Measurements from ENCODE around the gene SLC1A1. TPM values are rescaled to one million over a fixed set of nuclear protein-coding genes. Genes with fewer than 3 reads are reported as not detected.
"Not testable (repeated sequence)": the region's sequence is repeated elsewhere in the genome, so short reads cannot be mapped to it uniquely, and the experiment has no call there.

The SLC1A1 gene
- total RNA-seq, 2 donors from 2014 or later, result 2.6 to 5.2 TPM

GRCh38 chr9:4530375-4530774 lies 40.1 kb downstream of the SLC1A1 start:
- Histone ChIP-seq H3K36me3 (replicated peaks in 1 of 2; ENCODE audit: insufficient read depth in 1 of 2, low read depth in 2 of 2) (no peaks in the 10 kb centered on the region), H3K4me3 (no peak overlapping the region), H3K4me1 (no peaks in the 10 kb centered on the region), H3K9me3 (no peaks in the 10 kb centered on the region), H3K27ac (no peak overlapping the region), H3K27me3 (no peaks in the 10 kb centered on the region)
- DNase-seq (no peak), ATAC-seq (no peak)
- WGBS, 2 donors, result 83 to 86% methylated on average over 6 of the region's 6 CpGs
- intact Hi-C loops (cut with DNase I), result no loop called here
- TF ChIP-seq CTCF (IDR thresholded peaks at IDR 0.05) (no peak), POLR2A (IDR thresholded peaks at IDR 0.05) (no peak)

- WGBS, 2 donors, result 85 to 97% methylated on average over 3 of the region's 3 CpGs
- H3K27ac ChIP-seq; H3K9me3 ChIP-seq; H3K4me3 ChIP-seq; H3K36me3 ChIP-seq (replicated peaks in 1 of 2; ENCODE audit: insufficient read depth in 1 of 2, low read depth in 2 of 2); H3K27me3 ChIP-seq; H3K4me1 ChIP-seq; ATAC-seq; intact Hi-C loops (cut with DNase I); DNase-seq: not testable (repeated sequence)
Observed at GRCh38 chr9:4530831-4531230, 40.6 kb downstream of the SLC1A1 start.

- 68 to 100% methylated on average over 2 to 8 of the region's 8 CpGs for WGBS, 2 donors
- H3K4me1 ChIP-seq; H3K27me3 ChIP-seq; DNase-seq; H3K9me3 ChIP-seq; intact Hi-C loops (cut with DNase I); H3K4me3 ChIP-seq; ATAC-seq; H3K36me3 ChIP-seq (replicated peaks in 1 of 2; ENCODE audit: insufficient read depth in 1 of 2, low read depth in 2 of 2); H3K27ac ChIP-seq: not testable (repeated sequence)
Observed at GRCh38 chr9:4531355-4531754, 41.1 kb downstream of the SLC1A1 start.

GRCh38 chr9:4533881-4534280 lies 43.6 kb downstream of the SLC1A1 start:
- WGBS, 2 donors, result 68 to 79% methylated on average over 2 of the region's 2 CpGs
- H3K36me3 ChIP-seq (replicated peaks in 1 of 2; ENCODE audit: insufficient read depth in 1 of 2, low read depth in 2 of 2); ATAC-seq; H3K4me1 ChIP-seq; DNase-seq; intact Hi-C loops (cut with DNase I); H3K27ac ChIP-seq; H3K9me3 ChIP-seq; H3K4me3 ChIP-seq; H3K27me3 ChIP-seq: not testable (repeated sequence)

- 92 to 100% methylated on average over 1 of the region's 1 CpG for WGBS, 2 donors
- DNase-seq; H3K9me3 ChIP-seq; H3K36me3 ChIP-seq (replicated peaks in 1 of 2; ENCODE audit: insufficient read depth in 1 of 2, low read depth in 2 of 2); H3K4me1 ChIP-seq; intact Hi-C loops (cut with DNase I); H3K27ac ChIP-seq; H3K27me3 ChIP-seq; H3K4me3 ChIP-seq; ATAC-seq: not testable (repeated sequence)
Observed at GRCh38 chr9:4536196-4536595, 45.9 kb downstream of the SLC1A1 start.

GRCh38 chr9:4537581-4537980 lies 47.3 kb downstream of the SLC1A1 start:
- DNase-seq (no peak), ATAC-seq (no peak)
- no peak overlapping the region for H3K27ac ChIP-seq
- no peak for TF ChIP-seq POLR2A (IDR thresholded peaks at IDR 0.05)
- TF ChIP-seq CTCF (IDR thresholded peaks at IDR 0.05), result no peak
- H3K4me3 ChIP-seq, result no peak overlapping the region
- H3K9me3 ChIP-seq, result no peaks in the 10 kb centered on the region
- 94 to 100% methylated on average over 1 of the region's 1 CpG for WGBS, 2 donors
- intact Hi-C loops (cut with DNase I), result no loop called here
- no peaks in the 10 kb centered on the region for H3K36me3 ChIP-seq (replicated peaks in 1 of 2; ENCODE audit: insufficient read depth in 1 of 2, low read depth in 2 of 2)
- no peaks in the 10 kb centered on the region for H3K27me3 ChIP-seq
- H3K4me1 ChIP-seq, result no peaks in the 10 kb centered on the region

- no peak for TF ChIP-seq CTCF (IDR thresholded peaks at IDR 0.05)
- TF ChIP-seq POLR2A (IDR thresholded peaks at IDR 0.05), result no peak
- 43 to 58% methylated on average over 2 of the region's 2 CpGs for WGBS, 2 donors
- ATAC-seq (no peak), DNase-seq (no peak)
- Histone ChIP-seq H3K4me3 (no peak overlapping the region), H3K27me3 (no peaks in the 10 kb centered on the region), H3K27ac (no peak overlapping the region), H3K4me1 (no peaks in the 10 kb centered on the region), H3K9me3 (no peaks in the 10 kb centered on the region), H3K36me3 (replicated peaks in 1 of 2; ENCODE audit: insufficient read depth in 1 of 2, low read depth in 2 of 2) (no peaks in the 10 kb centered on the region)
- intact Hi-C loops (cut with DNase I), result no loop called here
Observed at GRCh38 chr9:4538107-4538506, 47.8 kb downstream of the SLC1A1 start.
